NCI-H345 treated with DMSO at 0.1 percent for 48 hours (cell line): ENCODE data around the gene GSG1L.

Experiments
- DNase-seq: peaks from one replicate; lab custom pipeline; 2025; ENCODE audit not compliant: unreplicated experiment; lab: John Stamatoyannopoulos, UW

Gene GSG1L

DNA sequence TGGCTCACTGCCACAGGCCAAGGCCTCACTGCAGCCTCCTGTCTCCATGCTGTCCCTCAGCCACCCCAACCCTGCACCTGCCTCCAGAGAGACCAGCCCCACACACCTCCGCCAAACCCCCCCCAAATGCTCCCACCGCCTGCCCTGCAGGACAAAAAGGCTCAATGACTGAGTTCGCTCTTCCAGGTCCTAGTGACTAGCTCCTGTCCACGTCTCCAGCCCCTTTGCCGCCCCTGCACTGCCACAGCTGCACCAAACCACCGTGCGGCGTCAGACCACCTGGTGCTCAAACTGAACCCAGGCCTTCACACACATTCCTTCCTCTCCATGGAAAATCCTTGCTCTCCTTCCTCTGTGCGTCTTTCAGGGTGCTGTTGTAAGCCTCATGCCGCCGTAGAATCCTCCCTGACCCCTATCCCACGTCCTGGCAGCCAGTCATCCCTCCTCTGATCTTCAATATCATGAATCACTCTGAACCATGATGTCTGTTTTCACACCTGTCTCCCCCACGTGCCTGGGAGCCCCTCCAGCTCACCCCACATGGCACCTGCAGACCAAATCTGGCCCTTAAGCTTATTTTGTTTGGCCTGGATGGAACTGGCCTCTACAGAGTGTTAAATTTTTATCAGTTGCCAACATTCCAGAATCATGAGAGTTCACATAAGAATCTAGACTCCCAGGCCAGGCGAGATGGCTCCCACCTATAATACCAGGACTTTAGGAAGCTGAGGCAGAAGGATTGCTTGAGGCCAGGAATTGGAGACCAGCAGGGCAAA is 4.3 kb upstream of the GSG1L start:
- DNase-seq: no peak

- no peak for DNase-seq
Measured at GRCh38 chr16:28064706-28065249, 1.3 kb upstream of the GSG1L start.

DNA sequence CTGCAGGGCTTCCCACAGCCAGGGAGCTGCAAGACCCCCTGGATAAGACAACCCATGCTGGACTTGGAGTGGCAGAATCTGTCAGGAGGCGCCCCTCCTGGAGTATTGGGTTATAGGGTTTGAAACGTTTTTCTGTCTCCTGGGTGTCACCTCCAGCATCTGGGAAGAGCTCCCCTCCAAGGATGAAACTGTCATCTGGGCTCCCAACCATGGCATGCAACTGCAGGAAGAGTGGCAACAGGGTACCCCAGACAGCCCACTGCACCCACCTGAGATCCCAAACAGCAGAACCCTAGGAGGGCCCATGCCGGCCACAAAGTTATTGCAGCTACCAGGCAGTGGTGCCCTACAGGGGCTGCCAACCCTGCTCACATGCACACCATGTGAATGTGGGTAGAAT is 636 bp upstream of the GSG1L start:
- DNase-seq: no peak

GRCh38 chr16:28062847-28063521 is 530 bp downstream of the GSG1L start:
- no peak for DNase-seq

GRCh38 chr16:28062261-28062846 is 1.2 kb downstream of the GSG1L start:
- no peak for DNase-seq

DNA sequence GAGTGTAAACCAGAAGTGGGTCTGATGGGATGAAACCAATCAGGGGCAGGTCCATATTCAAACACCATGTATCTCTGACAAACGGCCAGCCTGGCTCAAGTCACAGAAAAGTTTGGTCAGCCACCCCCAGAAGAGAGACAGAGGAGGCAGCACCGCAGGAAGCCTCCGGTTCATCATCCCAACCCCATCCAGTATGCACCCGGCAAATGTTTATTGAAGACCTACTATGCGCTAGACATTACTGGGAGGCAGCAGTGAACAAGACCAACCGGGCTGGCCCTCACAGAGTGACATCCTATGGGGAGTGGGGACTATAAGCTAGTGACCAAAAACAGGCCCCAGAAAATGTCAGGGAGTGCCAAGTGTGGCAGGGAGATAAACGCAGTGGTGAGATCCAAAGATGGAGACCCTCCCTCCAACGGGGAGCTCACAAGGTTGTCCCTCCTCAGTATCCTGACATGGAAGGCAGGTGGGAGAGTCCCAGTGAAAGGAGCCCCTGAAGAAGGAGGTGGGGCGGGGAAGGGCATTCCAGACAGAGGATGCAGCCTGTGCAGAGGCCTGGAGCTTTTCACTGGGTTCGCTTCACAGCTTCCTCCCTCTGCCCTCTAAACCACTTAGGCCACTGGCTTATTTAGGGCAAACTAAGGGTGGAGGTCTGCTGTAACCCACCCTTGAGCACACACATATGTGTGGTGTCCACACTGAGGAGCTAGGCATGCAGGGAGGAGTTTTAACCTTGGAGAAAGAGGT is 2.0 kb downstream of the GSG1L start:
- no peak for DNase-seq

DNA sequence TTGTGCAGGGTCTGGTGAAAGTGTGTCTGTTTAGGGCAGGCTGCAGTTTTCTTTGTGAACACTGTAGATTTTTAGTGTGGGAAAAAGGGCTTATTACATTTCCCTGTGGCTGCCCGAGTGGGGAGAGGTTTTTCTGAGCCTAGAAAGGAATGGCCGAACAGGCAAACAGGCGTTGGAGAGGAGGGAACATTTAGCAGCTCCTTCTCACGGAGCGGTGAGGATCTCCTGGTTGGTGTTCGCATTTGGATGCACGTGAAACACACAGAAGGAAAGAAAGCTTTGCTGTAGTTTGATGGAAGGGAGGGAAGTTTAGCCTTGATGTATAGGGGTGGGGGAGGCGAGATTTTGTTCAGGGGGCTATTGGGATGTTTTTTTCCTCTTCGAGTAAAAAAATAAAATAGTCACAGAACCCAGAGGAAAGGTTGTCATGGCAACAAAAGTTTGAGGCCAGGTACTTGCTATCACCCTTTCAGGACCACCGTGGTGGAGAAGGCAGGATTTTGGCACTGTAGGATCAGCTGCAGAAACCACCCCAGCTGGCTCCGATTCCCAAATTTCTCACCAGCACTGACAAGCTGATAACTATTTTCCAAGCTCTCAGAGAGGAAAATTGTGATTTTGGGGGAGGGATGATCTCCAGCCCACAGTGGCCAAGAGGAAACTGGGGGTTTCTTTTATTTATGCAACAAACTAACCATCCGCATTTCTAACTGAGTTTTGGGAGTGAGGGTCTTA is 3.5 kb downstream of the GSG1L start:
- no peak for DNase-seq

GRCh38 chr16:28058839-28059589 is 4.5 kb downstream of the GSG1L start:
- DNase-seq: no peak

DNA sequence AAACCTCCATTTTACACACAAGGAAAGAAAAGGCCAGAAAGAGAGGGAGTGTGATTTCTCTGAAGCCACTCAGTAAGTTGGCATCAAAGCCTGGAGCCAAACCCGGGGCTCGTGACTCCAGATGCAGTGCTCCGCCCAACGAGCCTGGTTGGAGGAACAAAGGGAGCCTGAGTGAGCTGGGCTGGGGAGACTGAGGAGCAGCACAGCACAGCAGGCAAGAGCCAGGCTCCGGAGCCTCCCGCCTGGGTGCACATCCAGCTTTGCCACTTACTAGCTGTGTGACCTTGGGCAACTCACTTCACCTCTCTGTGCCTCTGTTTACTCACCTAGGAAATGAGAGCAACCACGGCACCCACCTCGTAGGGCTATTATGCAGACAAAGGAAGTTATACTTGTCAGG is 5.6 kb downstream of the GSG1L start:
- DNase-seq: no peak

DNA sequence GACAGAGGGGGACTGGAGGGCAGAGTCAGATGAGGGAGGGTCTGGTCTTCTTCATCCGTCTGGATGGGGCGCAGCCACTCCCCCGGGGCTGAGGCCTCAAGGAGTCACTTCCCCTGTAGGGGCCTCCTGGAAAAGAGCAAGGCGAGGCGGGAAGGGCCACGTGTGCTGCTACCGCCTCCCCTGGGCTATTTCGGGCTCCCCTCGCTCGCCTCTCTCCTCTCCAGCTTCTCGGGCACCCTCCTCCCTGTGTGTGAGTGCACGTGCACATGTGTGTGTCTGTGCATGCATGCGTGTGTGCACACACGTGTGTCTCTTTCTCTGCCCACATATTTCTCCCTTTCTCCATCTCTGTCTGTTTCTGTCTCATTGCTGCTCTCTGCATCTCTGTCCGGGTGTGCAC is 10.1 kb downstream of the GSG1L start:
- no peak for DNase-seq

GRCh38 chr16:28052274-28053128 is 11.0 kb downstream of the GSG1L start:
- no peak for DNase-seq

DNA sequence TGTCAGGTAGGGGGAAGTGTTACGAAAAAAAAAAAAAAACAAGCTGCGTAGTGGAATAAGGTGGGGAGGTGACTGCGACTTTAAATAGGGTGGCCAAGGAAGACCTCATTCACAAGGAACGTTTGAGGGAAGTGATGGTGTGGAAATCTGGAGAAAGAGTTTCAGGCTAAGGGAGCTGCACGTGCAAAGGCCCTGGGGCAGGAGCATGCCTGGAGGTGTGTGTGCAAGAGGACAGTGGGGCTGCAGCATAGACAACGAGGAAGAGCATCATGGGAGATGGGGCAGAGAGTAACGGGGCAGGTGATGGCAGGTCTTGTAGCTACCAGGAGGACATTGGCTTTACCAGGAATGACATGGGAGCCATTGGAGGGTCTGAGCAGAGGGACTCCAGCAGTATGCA is 12.0 kb downstream of the GSG1L start:
- no peak for DNase-seq

DNA sequence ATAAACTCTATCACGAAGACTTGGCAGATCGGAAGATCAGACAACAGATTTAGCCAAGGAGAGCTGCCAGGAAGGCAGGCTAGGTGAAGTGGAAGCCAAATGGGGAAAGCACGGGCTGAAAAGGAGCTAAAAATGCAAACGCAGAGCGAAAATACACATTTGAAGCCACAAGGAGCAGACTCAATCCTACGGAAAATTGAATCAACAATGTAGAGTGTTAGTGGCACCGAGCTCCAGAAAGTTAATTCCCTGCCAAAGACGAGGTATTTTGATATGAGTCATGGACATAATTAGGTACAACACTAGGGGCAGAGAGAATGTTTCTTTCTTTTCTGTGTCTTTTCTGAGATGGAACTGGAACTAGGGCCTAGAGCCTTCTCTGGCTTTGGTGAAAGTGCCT is 20.7 kb downstream of the GSG1L start:
- no peak for DNase-seq

DNA sequence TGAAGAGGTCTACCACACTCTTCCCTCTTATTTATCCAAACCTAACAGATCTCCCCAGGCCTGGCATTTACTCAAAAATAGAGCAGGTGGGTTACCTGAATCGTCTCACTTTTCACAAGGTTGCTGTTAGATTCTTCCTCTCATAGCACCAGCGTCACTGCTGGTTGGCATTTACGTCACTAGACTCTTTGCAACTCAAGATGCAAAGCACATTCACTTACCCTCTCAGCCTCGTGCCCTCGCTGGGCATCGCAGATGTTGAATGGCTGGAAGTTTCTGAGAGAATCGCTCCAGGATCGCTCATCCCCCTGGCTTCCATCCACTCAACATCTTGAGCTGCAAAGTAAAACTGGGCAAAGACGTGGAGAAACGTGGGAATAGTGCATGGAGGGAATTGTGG is 21.9 kb downstream of the GSG1L start:
- no peak for DNase-seq

DNA sequence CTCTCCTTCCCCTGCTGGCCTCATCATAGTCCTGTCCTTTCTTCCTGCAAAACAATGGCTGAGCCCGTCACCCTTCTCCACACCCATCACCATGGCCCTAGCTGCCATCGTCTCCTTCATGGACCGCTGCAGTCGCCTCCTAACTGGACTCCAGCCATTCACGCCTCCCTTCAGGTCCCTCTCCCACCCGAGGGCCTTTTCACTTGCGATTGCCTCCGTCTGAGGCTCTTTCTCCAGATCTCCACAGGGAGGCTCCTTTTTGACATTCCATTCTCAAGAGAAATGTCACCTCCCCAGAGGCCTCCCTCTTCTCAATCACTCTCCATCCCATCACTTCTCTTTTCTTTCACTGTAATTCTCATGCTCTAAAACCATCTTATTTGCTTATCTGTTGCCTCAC is 23.5 kb downstream of the GSG1L start:
- no peak for DNase-seq

- DNase-seq: no peak
Measured at GRCh38 chr16:28039493-28039892, 24.0 kb downstream of the GSG1L start.

GRCh38 chr16:28038409-28038808 is 25.1 kb downstream of the GSG1L start:
- no peak for DNase-seq

- no peak for DNase-seq
Measured at GRCh38 chr16:28035866-28036393, 27.6 kb downstream of the GSG1L start.

- no peak for DNase-seq
Measured at GRCh38 chr16:28033870-28034269, 29.6 kb downstream of the GSG1L start.
